ENCODE data around the gene LIN37. TPM values are rescaled to one million over a fixed set of nuclear protein-coding genes. Genes with fewer than 3 reads are reported as not detected.

Gene LIN37
- total and polyA plus RNA-seq, 9 of the 15 experiments (the other 6 are each of a cell fraction or from before 2014, with no cell fraction given) = 1.2 to 12.5 (median 8.6) TPM

DNA sequence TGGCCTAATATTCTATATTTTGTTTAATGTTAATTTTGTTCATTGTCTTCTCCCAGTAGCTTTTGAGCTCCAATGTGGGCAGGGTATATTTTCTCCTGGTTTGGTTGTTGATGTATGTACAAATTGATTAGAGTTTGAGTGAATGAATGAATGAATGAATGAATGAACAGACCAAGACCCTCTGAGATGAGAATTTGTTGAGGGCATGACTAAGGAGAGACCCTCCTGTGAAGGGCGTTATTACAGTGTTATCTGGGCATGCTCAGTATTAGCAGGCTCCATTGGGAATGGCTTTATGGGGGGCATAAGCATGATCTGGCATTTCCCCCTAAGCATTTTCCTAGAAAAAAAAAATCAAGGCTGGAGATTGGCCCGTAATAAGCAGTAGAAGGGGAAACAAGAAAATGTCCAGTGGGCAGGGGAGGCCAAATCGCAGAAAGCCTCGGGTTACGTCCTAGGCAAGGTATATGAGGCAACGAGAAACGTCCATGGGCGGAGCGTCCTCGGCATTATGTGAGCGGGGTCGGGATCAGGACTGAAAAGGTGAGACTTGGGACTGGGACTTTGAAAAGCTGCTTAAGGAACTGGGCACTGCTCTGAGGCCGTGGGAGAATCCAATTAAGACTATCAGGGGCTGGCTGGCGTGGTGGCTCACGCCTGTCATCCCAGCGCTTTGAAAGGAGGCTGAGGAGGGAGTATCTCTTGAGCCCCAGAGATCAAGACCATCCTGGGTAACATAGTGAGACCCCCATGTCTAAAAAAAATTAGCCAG, 26.1 kb downstream of the LIN37 start (continued):
- no peak for TF ChIP-seq BACH1 (tag; IDR thresholded peaks at IDR 0.05)
- TF ChIP-seq SAFB2 (IDR thresholded peaks at IDR 0.05; ENCODE audit: borderline replicate concordance, low read depth, low read length, severe bottlenecking) = no peak
- TF ChIP-seq ZNF24 (IDR thresholded peaks at IDR 0.05) = peak; percentile 80
- TF ChIP-seq, protein P1, sequence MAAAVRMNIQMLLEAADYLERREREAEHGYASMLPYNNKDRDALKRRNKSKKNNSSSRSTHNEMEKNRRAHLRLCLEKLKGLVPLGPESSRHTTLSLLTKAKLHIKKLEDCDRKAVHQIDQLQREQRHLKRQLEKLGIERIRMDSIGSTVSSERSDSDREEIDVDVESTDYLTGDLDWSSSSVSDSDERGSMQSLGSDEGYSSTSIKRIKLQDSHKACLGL (CRISPR knock-in tag; IDR thresholded peaks at IDR 0.05; ENCODE audit: borderline replicate concordance, poor library complexity, severe bottlenecking) = no peak
- TF ChIP-seq RAD51 (IDR thresholded peaks at IDR 0.05; ENCODE audit: borderline replicate concordance, low read depth) = no peak
- TF ChIP-seq, protein P2, sequence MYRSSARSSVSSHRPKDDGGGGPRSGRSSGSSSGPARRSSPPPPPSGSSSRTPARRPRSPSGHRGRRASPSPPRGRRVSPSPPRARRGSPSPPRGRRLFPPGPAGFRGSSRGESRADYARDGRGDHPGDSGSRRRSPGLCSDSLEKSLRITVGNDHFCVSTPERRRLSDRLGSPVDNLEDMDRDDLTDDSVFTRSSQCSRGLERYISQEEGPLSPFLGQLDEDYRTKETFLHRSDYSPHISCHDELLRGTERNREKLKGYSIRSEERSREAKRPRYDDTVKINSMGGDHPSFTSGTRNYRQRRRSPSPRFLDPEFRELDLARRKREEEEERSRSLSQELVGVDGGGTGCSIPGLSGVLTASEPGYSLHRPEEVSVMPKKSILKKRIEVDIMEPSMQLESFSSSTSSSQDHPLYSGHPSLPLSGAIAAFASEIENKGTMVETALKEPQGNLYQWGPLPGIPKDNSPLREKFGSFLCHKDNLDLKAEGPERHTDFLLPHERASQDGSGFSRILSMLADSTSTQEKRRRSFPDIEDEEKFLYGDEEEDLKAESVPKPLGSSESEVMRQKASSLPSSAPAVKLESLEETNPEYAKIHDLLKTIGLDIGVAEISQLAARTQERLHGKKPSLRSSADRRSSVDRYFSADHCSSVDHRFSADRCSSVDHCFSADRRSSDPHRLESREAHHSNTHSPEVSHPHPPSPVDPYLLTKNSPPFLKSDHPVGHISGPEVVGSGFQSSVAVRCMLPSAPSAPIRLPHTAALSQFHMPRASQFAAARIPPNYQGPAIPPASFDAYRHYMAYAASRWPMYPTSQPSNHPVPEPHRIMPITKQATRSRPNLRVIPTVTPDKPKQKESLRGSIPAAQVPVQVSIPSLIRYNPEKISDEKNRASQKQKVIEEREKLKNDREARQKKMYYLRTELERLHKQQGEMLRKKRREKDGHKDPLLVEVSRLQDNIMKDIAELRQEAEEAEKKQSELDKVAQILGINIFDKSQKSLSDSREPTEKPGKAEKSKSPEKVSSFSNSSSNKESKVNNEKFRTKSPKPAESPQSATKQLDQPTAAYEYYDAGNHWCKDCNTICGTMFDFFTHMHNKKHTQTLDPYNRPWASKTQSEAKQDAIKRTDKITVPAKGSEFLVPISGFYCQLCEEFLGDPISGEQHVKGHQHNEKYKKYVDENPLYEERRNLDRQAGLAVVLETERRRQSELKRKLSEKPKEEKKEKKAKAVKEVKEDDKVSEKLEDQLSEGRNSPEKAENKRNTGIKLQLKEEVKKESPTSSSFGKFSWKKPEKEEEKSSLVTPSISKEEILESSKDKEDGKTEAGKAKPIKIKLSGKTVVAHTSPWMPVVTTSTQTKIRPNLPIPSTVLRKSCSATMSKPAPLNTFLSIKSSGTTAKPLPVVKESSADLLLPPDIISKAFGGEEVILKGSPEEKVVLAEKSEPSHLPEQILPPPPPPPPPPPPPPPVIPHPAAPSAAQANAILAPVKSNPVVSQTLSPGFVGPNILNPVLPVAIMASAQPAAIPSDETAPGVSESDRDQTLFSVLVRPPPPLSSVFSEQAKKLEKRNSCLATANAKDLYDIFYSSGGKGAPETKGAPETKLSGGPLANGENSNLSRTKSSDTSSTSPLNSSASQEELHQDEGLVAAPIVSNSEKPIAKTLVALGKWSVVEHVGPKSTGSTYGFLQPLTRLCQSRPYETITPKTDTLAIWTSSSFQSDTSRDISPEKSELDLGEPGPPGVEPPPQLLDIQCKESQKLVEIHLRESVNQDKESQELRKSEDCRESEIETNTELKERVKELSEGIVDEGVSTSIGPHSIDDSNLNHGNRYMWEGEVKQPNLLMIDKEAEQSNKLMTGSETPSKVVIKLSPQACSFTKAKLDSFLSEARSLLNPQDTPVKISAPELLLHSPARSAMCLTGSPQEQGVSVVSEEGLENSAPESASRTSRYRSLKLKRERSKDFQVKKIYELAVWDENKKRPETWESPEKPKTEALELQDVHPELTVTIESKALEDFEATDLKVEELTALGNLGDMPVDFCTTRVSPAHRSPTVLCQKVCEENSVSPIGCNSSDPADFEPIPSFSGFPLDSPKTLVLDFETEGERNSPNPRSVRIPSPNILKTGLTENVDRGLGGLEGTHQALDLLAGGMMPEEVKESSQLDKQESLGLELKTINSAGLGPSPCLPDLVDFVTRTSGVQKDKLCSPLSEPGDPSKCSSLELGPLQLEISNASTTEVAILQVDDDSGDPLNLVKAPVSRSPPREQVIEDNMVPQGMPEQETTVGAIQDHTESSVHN (IDR thresholded peaks at IDR 0.05; ENCODE audit: borderline replicate concordance in 1 of 2, low read depth in 1 of 2) = no peak
- no peak for TF ChIP-seq ZNF146 (CRISPR knock-in tag; IDR thresholded peaks at IDR 0.05; ENCODE audit: unreplicated experiment)
- TF ChIP-seq MCM3 (IDR thresholded peaks at IDR 0.05) = no peak
- TF ChIP-seq, protein P3, sequence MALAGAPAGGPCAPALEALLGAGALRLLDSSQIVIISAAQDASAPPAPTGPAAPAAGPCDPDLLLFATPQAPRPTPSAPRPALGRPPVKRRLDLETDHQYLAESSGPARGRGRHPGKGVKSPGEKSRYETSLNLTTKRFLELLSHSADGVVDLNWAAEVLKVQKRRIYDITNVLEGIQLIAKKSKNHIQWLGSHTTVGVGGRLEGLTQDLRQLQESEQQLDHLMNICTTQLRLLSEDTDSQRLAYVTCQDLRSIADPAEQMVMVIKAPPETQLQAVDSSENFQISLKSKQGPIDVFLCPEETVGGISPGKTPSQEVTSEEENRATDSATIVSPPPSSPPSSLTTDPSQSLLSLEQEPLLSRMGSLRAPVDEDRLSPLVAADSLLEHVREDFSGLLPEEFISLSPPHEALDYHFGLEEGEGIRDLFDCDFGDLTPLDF (CRISPR knock-in tag; IDR thresholded peaks at IDR 0.05) = peak; percentile 8; the same call in 1 of the 2 replicates
- TF ChIP-seq EGR1 (conservative IDR thresholded peaks at IDR 0.05) = no peak
- TF ChIP-seq C11orf30 (IDR thresholded peaks at IDR 0.05; ENCODE audit: low read depth) = no peak
- no peak for TF ChIP-seq SMAD3 (CRISPR knock-in tag; conservative IDR thresholded peaks at IDR 0.05)
- no peak for TF ChIP-seq HEY1 (CRISPR knock-in tag; IDR thresholded peaks at IDR 0.05; ENCODE audit: borderline replicate concordance)
- TF ChIP-seq, protein P4, sequence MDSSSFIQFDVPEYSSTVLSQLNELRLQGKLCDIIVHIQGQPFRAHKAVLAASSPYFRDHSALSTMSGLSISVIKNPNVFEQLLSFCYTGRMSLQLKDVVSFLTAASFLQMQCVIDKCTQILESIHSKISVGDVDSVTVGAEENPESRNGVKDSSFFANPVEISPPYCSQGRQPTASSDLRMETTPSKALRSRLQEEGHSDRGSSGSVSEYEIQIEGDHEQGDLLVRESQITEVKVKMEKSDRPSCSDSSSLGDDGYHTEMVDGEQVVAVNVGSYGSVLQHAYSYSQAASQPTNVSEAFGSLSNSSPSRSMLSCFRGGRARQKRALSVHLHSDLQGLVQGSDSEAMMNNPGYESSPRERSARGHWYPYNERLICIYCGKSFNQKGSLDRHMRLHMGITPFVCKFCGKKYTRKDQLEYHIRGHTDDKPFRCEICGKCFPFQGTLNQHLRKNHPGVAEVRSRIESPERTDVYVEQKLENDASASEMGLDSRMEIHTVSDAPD (CRISPR knock-in tag; IDR thresholded peaks at IDR 0.05) = no peak
- no peak for TF ChIP-seq PHTF2 (CRISPR knock-in tag; IDR thresholded peaks at IDR 0.05)

All from K562 (cell line).